ENCODE measurements around the gene RAVER2. TPM values are rescaled to one million over a fixed set of nuclear protein-coding genes. Genes with fewer than 3 reads are reported as not detected.

RAVER2 gene
- total RNA-seq, result 3.4 and 5.2 TPM in 2 replicates

GRCh38 chr1:64744492-64745180 lies at the start of gene RAVER2:
RAVER2 (plus strand) TSS chr1:64745075; CDS start chr1:64745173, 98 bp downstream.

Other genes with a start within 250 kb of the RAVER2 start
- 130 and 155 TPM in 2 replicates for gene JAK1, start 221.5 kb downstream of the RAVER2 start, total RNA-seq

Data from cardiac ventricle fibroblast (primary cell).